Measurements from ENCODE around the gene SLC17A5. TPM values are rescaled to one million over a fixed set of nuclear protein-coding genes. Genes with fewer than 3 reads are reported as not detected.
"Not testable (repeated sequence)": the region's sequence is repeated elsewhere in the genome, so short reads cannot be mapped to it uniquely, and the experiment has no call there.

The SLC17A5 gene
- total RNA-seq, 2 donors from 2014 or later, result 4.8 to 6.4 TPM

DNA sequence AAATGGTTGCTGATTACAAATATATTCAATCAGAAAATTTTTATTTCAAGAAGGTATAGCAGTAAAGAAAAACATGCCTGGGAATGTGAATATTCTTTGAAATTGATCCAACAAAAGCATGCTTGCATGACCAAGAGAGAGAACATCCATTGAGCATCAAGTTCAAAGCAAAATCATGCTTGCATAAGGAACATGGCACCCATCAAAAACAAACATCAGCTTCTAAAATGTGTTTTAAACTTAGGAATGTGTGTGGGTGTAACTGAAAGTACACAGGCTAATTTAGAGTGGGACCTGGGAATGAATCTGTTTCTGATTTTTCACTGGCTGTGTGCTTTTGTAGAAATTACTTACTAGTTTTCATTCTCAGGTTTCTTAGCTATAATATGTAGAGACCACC is 5.6 kb downstream of the SLC17A5 start:
- Mint-ChIP-seq H3K27me3 (no peaks in the 10 kb centered on the region), H3K4me1 (peaks cover 5% of the 10 kb centered on the region), H3K36me3 (ENCODE audit: low read depth) (peaks cover 15% of the 10 kb centered on the region), H3K9me3 (no peaks in the 10 kb centered on the region), H3K4me3 (no peak overlapping the region), H3K27ac (no peak overlapping the region)
- no peak for ATAC-seq (replicated peaks)

DNA sequence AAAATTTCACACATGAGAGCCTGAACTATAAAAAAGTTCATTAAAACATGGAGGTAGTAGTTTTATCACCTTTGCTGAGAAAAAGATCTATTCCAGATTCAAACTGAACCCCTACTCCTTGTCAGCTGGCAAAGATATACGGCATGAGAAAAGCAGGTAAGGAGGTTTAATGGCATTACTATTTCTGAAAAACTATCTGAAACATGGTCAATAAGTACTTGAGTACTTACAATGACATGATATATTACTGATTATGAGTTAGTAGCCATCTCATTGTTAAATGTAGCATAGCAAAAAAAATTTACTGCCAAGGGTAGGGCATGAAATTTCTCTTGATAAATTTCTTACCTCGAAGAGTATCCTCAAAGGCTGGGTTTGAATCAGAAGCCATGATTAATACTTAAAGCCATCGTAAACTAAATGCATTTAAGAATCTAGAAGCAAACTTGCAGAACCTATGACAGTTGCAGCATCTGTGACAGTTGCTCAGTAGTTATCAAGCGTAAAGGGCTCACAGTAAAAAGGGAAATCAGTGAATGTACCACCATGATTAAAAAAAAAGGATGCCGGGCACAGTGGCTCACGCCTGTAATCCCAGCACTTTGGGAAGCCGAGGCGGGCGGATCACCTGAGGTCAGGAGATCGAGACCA is 8.7 kb downstream of the SLC17A5 start:
- Mint-ChIP-seq H3K27me3 (no peaks in the 10 kb centered on the region), H3K36me3 (ENCODE audit: low read depth) (peaks cover 39% of the 10 kb centered on the region), H3K4me1 (peaks cover 5% of the 10 kb centered on the region), H3K4me3 (peak overlapping the region; percentile 89), H3K9me3 (no peaks in the 10 kb centered on the region), H3K27ac (peak overlapping the region; percentile 83)
- ATAC-seq (replicated peaks), result peak; percentile 54

DNA sequence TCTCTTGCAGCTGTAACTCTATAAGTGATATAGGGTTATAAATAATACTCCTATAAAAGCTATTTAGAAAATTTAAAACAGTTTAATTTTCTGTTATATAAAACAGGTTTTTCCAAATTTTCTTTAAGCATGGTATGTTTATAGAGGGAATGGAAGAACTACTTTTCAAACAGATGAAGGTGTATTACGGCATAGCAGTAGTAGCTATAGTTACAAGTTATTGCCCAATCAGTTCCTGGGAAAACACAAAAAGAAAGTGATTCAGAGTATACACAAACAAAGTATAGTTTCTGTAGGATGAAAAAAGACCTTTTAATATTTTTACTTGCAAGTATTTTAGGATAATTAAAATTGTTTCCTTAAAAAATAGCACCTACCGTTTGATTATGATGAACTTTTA is 9.8 kb downstream of the SLC17A5 start:
- H3K9me3 Mint-ChIP-seq, result no peaks in the 10 kb centered on the region
- peaks cover 11% of the 10 kb centered on the region for H3K4me1 Mint-ChIP-seq
- ATAC-seq (replicated peaks), result no peak
- peaks cover 37% of the 10 kb centered on the region for H3K36me3 Mint-ChIP-seq (ENCODE audit: low read depth)
- no peaks in the 10 kb centered on the region for H3K27me3 Mint-ChIP-seq
- H3K4me3 Mint-ChIP-seq, result no peak overlapping the region
- H3K27ac Mint-ChIP-seq, result no peak overlapping the region

DNA sequence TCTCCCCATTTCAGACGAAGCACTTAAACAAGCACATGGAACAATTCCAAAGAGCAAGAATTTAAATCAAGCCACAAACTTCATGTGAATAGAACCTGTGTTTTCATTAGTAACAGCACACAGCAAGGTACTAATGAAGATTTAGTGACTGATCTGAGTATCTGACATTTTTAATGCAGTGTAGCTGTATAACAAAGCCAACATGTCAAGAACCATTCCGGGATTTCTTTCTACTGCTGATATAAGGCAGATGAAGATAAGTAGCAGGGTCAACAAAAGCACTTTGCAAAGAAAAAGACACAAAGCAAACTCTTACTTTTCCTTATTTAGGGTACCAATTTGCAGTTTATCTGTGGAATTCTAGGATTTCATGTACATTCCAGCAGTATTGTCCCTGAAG is 11.3 kb downstream of the SLC17A5 start:
- Mint-ChIP-seq H3K4me1 (peaks cover 11% of the 10 kb centered on the region), H3K9me3 (no peaks in the 10 kb centered on the region), H3K36me3 (ENCODE audit: low read depth) (peaks cover 44% of the 10 kb centered on the region), H3K4me3 (no peak overlapping the region), H3K27ac (no peak overlapping the region), H3K27me3 (no peaks in the 10 kb centered on the region)
- no peak for ATAC-seq (replicated peaks)

DNA sequence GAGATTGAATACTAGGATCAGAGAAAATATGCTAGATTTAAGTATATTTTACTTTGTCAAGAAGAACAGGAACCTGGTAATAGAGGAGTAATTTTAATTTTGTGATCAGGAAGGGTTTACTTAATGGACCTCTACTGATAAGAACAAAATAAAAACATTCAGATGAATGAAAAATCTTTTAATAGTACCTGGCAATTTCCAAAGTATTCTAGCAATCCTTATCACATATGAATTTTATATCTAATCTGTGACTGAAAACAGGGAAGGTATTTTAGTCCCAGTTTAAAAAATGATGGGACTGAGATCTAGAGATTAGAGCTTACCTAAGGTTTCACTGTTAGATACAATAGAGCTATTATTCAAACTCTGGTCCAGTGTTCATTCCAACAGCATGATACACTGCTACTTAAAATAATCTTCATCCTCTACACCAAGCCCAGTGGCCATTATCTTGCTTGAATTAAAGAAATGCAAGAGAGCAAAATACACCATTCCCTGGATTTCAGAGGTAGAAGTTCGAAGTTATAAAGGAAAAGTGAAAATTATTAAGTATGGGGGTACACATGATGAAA is 13.5 kb downstream of the SLC17A5 start:
- Mint-ChIP-seq H3K27ac (no peak overlapping the region), H3K4me1 (peaks cover 6% of the 10 kb centered on the region), H3K9me3 (no peaks in the 10 kb centered on the region), H3K36me3 (ENCODE audit: low read depth) (peaks cover 65% of the 10 kb centered on the region), H3K27me3 (no peaks in the 10 kb centered on the region), H3K4me3 (no peak overlapping the region)
- no peak for ATAC-seq (replicated peaks)

DNA sequence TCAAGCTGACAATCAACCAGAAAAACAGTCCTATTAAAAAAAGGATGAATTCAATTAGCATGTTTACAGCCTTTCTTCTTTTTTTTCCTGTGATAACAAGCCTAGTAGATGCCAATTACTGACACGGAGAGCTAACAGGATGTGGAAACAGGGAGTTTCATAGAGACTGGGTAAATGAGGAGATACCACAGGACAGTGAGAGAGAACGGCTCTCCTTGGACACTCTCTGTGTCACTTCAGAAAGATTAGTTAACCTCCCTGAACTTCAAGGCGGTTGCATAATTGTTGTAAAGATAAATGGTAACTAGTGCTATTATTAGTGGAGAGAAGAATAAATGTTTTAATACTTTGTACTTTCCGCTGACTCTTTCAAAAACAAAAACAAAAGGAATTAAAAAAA is 14.8 kb downstream of the SLC17A5 start:
- Mint-ChIP-seq H3K4me1 (peaks cover 6% of the 10 kb centered on the region), H3K36me3 (ENCODE audit: low read depth) (peaks cover 72% of the 10 kb centered on the region), H3K27ac (peak overlapping the region; percentile 47), H3K27me3 (no peaks in the 10 kb centered on the region), H3K4me3 (no peak overlapping the region), H3K9me3 (no peaks in the 10 kb centered on the region)
- ATAC-seq (replicated peaks), result no peak

DNA sequence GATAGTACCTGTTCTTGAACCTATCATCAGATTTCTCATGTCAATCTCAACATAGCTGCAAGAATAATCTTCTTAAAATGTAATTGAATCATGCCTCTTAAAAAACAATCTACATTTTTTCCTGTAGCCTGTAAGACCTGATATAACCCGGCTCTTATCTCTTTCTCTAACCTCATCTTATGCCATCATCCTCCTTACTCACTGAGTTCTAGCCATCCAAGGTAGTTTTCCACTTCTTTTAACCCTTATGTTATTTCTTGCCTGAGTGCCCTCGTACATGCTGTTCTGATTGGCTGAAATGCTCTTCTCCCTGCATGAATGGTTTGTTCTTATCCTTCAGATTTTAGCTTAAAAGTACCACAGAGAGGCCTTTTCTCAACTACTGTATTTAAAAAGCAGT is 16.4 kb downstream of the SLC17A5 start:
- ATAC-seq (replicated peaks), result no peak
- Mint-ChIP-seq H3K27ac (peak overlapping the region; percentile 7), H3K36me3 (ENCODE audit: low read depth) (peaks cover 73% of the 10 kb centered on the region), H3K4me1 (peaks cover 6% of the 10 kb centered on the region), H3K4me3 (no peak overlapping the region), H3K27me3 (no peaks in the 10 kb centered on the region), H3K9me3 (no peaks in the 10 kb centered on the region)

DNA sequence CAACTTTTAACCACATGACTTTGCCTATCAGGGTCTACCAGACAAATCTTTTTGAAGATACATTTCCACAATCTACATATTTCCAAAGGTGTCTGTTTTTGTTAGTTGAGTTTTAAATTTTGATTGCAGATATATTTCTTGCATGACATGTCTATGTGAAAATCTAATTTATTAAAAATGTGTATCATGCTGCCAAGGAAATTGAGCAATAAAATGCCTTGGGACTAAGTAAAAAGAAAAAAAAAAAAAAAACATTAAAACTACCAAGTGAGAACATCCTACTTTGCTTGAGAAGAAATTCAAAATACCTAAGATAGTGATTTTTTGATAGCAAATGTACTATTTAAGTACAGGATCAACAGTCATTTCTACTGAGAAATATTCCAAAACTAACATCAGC is 17.7 kb downstream of the SLC17A5 start:
- Mint-ChIP-seq H3K9me3 (no peaks in the 10 kb centered on the region), H3K36me3 (ENCODE audit: low read depth) (peaks cover 74% of the 10 kb centered on the region), H3K4me1 (peaks cover 6% of the 10 kb centered on the region), H3K27ac (no peak overlapping the region), H3K4me3 (no peak overlapping the region), H3K27me3 (no peaks in the 10 kb centered on the region)
- no peak for ATAC-seq (replicated peaks)

DNA sequence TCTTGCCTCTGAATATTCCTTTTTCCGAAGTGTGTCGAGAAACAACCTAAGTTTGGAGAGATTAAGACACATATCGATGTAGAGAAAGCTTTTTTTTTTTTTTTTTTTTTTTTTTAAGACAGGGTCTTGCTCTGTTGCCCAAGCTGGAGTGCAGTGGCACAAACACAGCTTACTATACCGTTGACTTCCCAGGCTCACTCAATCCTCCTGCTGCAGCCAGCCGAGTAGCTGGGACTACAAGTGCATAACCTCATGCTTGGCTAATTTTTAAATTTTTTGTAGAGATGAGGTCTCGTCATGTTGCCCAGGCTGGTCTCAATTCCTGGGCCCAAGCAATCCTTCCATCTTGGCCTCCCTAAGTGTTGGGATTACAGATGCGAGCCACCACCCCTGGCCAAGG is 21.4 kb downstream of the SLC17A5 start:
- Mint-ChIP-seq H3K9me3 (no peaks in the 10 kb centered on the region), H3K27me3 (no peaks in the 10 kb centered on the region), H3K4me3 (no peak overlapping the region), H3K4me1 (no peaks in the 10 kb centered on the region), H3K36me3 (ENCODE audit: low read depth) (peaks cover 70% of the 10 kb centered on the region), H3K27ac (no peak overlapping the region)
- ATAC-seq (replicated peaks), result no peak

DNA sequence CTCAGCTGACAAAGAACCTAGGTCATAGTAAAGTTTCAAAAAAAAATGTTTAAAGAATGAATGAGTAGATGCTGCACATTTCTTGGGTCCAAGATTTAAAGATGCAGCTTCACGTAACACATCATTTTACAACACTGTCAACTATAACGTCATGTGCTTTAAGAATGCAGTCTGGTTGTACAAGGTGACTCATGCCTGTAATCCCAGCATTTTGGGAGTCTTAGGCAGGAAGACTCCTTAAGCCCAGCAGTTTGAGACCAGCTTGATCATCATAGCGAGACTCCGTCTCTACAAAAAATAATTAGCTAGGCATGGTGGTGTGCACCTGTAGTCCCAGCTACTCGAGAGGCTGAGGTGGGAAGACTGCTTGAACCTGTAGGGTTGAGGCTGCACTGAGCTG is 21.9 kb downstream of the SLC17A5 start:
- H3K4me1 Mint-ChIP-seq, result no peaks in the 10 kb centered on the region
- H3K27me3 Mint-ChIP-seq, result no peaks in the 10 kb centered on the region
- no peak overlapping the region for H3K4me3 Mint-ChIP-seq
- H3K27ac Mint-ChIP-seq, result no peak overlapping the region
- H3K9me3 Mint-ChIP-seq, result no peaks in the 10 kb centered on the region
- ATAC-seq (replicated peaks), result no peak
- H3K36me3 Mint-ChIP-seq (ENCODE audit: low read depth), result peaks cover 65% of the 10 kb centered on the region

DNA sequence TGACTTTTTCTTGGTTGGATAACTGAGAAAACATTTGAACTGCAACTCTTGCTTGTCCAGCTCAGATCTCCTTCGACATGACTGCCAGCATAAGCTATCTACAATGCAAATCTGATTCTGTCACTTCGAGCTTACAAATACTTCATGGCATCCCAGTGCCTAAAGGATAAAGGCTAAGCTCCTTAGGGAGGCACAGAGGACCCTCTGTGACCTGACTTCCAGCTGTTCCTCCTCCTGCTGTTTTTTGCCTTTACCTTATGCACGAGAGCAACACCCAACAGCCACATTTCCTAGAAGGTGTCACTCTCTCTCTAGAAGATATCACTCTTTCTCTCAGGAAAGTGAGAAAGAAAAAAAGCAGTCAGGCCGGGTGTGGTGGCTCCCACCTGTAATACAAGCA is 23.4 kb downstream of the SLC17A5 start:
- no peak for ATAC-seq (replicated peaks)
- Mint-ChIP-seq H3K36me3 (ENCODE audit: low read depth) (peaks cover 50% of the 10 kb centered on the region), H3K4me1 (no peaks in the 10 kb centered on the region), H3K27ac (no peak overlapping the region), H3K9me3 (no peaks in the 10 kb centered on the region), H3K4me3 (no peak overlapping the region), H3K27me3 (no peaks in the 10 kb centered on the region)

DNA sequence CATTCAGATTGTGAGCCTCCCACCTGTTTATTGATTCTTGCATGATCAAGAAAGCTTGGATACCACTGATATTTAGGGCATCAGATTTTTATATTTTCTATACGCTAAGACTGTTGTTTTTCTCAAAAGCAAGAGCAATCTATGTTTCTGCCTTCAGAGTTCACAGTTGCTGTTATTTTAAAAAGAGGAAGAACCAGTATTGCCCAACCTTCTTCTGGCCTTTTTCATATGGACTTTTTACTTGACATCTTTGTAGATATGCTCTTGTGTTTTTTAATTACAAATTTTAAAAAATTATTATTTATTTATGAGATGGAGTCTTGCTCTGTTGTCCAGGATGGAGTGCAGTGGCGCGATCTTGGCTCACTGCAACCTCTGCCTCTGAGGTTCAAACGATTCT is 28.9 kb downstream of the SLC17A5 start:
- no peaks in the 10 kb centered on the region for H3K27me3 Mint-ChIP-seq
- H3K4me3 Mint-ChIP-seq, result no peak overlapping the region
- no peaks in the 10 kb centered on the region for H3K4me1 Mint-ChIP-seq
- peaks cover 24% of the 10 kb centered on the region for H3K36me3 Mint-ChIP-seq (ENCODE audit: low read depth)
- H3K27ac Mint-ChIP-seq, result no peak overlapping the region
- no peak for ATAC-seq (replicated peaks)
- no peaks in the 10 kb centered on the region for H3K9me3 Mint-ChIP-seq

DNA sequence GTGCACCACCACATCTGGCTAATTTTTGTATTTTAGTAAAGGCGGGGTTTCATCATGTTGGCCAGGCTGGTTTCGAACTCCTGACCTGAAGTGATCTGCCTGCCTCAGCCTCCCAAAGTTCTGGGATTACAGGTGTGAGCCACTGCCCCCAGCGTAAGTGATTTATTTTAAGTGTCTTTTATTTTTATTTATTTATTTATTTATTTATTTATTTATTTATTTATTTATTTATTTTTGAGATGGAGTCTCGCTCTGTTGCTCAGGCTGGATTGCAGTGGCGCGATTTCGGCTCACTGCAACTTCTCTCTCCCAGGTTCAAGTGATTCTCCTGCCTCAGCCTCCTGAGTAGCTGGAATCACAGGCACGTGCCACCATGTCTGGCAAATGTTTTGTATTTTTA is 30.3 kb downstream of the SLC17A5 start:
- not testable (repeated sequence) for H3K9me3 Mint-ChIP-seq; ATAC-seq (replicated peaks); H3K4me3 Mint-ChIP-seq; H3K4me1 Mint-ChIP-seq; H3K27me3 Mint-ChIP-seq; H3K27ac Mint-ChIP-seq
- H3K36me3 Mint-ChIP-seq (ENCODE audit: low read depth), result peaks cover 18% of the 10 kb centered on the region

DNA sequence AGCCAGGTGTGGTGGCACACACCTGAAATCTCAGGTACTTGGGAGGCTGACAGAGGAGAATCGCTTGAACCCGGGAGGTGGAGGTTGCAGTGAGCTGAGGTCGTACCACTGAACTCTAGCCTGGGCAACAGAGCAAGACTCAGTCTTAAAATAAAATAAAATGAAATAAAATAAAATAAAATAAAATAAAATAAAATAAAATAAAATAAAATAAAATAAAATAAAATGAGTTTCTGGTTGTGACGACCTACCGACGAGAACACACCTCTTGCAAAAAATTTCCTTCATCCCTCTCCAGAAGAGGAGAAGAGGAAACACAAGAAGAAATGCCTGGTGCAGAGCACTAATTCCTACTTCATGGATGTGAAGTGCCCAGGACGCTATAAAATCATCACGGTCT is 35.7 kb downstream of the SLC17A5 start:
- H3K36me3 Mint-ChIP-seq (ENCODE audit: low read depth), result peaks cover 52% of the 10 kb centered on the region
- not testable (repeated sequence) for ATAC-seq (replicated peaks); H3K27me3 Mint-ChIP-seq; H3K4me1 Mint-ChIP-seq; H3K9me3 Mint-ChIP-seq; H3K27ac Mint-ChIP-seq; H3K4me3 Mint-ChIP-seq

DNA sequence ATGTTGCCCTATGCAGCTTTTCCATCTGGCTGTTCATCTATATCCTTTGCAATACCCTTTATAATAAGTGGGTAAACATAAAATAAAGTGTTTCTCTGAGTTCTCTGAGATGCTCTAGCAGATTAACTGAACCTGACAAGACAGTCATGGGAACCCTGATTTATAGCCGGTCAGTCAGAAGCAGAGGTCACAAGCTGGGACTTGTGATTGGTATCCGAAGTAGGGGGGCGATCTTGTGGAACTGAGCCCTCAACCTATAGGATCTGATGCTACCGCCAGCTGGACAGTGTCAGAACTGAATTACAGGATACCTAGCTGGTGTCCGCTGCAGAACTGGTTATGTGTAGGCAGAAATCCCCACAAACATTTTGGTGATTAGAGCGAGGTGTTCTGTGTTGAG is 39.0 kb downstream of the SLC17A5 start:
- Mint-ChIP-seq H3K27ac (no peak overlapping the region), H3K9me3 (no peaks in the 10 kb centered on the region), H3K27me3 (no peaks in the 10 kb centered on the region), H3K4me3 (no peak overlapping the region), H3K36me3 (ENCODE audit: low read depth) (peaks cover 58% of the 10 kb centered on the region), H3K4me1 (peaks cover 5% of the 10 kb centered on the region)
- no peak for ATAC-seq (replicated peaks)
